Inflammatory macrophage (primary cell): ENCODE measurements around the gene POU3F2.

Source experiments
- DNase-seq, 2 donors: peaks; one replicate each; pipeline ENCODE4 v3.0.0-alpha.2; 2020 to 2022

POU3F2 gene

DNA sequence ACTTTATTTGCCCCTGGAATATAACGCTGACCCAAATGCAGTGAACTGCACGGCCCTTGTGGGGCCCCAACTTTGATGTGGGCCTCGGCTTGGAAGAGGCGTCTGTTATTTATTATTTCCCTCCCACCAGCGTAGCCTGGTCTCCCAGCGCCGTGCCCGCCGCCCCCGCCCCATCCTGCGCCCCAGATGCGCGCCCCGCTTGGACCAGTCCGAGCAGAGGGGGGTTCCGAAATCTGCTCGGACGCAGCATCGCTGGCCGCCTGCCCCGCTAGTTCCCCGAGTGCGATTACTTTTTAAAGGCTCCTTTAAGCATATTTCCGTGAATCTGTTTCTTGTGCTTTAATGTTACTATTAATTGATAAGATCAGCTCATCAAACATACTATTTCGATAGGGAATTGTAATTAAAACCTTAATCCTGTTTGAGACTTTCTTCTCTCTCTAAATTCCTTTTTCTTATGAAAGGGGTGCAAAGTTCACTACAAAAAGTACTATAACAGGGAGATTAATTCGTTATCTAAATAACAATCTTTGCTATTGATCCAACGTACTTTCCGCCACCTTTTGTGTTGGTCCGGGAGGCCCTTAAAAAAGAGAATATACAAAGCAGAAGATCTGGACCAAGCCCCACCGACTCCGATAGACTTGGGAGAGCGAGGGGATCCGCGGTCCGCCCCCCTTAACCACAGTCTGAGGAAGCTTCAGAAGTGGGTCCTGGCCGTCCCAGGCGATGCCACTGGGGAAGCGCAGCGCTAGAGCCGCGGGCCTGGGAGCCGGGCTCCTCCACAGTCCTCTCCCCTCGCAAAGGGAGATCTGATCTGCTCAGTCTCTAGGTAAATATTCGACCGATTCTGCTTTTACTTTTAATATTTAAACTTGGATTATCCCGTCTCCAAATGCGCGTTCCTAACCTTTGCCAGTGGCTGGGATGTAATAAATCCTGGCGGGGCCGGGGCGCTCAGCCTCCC is 10.2 kb downstream of the POU3F2 start:
- DNase-seq = no peak

DNA sequence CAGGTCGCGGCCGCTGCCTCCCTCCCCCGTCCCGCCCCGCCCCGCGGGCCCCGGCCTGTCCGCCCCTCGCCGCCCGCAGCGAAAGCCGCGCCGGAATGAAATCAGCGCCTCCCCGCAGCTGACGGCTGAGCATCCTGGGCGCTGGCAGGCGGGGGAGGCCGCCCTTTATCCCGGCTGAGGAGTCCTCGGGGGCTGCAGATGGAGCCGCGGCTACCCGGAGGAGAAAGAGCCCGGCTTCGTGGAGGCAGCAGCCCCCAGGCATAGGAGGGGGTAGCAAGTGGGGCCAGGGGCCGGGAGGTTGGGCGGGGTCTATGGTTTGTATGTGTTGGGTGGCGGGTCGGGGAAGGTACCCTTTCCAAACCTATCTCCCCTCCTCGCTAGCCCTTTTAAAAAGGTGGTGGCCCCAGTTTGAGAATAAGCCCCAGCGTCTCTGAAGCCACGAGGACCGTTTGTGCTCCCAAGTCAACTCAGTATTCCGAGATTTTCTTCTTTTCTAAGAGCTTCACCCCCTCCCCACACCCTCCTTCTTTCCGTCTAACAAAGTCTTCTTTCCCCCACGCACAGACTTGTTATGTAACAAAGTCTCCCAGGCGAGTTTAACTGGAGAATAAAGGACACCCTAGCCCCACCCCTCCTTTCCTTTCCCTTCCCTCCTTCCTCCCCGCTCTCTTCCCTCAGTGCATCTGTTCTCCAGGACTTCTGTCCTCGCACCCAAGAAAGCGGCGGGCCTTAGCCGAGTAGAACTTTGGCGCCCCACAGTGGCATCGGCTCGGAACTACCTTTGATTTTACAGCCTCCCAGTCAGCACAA is 11.0 kb downstream of the POU3F2 start:
- peak; percentile 60 to 71 for DNase-seq

DNA sequence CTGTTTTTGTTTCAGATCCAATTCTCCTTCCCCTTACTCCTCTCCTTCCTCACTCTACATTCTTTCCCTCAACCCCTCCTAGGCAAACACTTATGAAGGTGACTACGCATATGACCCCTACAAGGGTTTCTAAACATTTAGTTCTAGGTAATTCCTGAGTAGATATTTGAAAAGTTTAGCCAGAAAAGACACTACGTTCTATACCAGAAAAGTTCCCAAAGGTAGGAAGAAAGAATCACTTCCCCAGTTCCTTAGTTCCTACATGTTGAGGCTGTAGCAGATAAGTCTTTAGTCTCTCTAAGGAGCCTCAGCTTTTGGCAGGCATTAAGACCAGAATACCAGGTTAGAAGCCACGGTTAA is 11.6 kb downstream of the POU3F2 start:
- no peak for DNase-seq

DNA sequence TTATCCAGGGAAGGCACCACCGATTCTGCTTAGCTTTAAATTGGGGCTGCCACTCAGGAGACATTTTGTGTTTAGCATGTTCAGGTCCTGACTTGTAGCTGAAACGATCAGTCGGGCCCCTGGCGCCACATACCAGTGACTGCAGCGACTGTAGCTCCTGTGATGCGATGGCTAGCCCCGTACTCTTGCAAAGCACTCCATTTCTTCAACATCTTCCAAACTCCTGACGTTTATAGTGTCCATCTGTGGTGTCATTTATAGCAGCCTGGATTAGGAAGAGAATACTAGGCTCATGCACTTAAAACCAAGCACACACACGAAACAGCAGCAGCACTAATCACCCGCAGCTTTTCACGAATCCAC is 13.0 kb downstream of the POU3F2 start:
- no peak for DNase-seq

DNA sequence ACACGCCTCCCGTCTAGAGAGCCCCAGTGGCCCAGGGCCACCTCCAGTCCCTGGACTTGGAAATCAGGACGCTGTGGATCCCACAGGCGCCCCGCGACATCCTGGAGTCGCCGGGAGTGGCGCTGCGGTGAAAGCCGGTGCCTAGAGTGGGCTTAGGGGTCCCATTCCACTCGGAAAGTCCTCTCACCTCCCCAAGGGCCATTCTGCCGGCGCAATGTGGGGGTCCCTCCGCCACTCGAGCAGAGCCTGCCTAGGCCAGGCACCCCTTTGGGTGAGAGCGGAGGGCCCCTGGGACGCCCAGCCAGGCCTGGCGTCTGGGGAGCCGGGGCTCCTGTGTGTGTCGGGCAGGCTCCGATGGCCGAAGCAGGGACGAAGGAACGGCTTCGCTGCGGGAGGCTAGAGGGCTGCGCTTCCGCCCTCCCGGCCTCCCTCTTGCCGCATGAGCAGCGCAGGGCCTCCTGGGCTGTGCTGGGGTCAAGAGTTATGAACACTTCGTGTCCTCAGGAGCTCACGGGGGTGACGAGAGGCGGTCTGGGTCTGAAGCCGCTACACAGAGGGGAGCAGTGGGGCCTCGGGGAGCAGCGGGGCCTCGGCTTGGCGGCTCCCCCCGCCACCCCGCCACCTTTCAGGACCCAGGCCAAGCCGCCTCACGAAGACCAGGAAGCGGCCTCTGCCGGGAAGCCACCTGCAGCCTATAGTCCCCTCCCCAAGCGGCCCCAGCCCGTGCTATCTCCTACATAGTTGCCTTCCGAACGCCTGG is 13.6 kb downstream of the POU3F2 start:
- DNase-seq = no peak

DNA sequence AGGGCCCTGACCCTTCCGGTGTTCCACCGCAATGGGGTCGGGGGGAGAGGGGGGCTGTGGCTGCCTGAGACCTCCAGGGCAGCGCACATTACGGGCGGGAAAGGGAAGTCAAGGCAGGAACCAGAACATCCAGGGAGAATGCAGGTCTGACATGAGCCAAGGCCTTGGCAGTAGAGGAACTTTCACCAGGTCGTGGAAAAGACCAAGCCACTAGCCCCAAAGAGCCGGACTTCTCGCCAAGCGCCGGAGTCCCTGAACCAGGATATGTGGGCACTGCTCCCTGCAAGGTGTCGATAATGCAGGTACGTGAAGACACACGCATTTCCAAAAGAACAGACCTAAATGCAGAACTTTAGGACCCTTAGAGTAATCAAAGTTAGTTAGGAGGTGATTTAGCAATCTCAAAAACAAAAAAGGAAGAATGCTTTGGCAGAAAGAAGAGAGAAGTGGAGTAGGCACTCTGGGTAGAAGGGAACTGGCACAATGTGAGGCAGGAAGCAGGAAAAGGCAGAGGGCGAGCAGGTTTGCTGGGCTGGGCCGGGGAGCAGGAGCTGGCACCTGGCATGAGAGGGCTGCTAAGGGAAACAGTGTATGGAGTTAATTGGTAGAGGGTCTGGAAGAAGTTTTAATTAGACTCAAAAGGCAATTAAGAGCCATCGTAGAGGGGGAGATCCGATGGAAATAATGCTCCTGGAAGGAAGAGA is 14.3 kb downstream of the POU3F2 start:
- no peak for DNase-seq

DNA sequence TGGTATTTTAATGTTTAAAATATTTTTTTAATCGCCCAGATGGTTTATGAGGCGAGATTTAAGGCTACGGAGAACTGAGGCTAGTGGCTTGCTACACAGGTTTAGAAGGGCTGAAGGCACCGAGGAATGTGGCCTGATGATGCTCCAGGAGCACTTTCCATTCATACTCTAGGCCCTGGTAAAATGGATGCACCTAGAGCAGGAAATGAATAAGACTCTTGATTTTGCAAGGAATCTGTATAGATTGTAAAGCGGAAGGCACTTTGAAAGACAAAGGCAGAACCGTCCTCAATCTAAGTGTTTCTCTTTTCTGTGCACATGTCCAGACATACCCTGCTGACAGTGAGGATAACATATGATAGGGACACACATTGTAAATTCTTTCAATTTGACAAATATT is 30.1 kb downstream of the POU3F2 start:
- no peak for DNase-seq

DNA sequence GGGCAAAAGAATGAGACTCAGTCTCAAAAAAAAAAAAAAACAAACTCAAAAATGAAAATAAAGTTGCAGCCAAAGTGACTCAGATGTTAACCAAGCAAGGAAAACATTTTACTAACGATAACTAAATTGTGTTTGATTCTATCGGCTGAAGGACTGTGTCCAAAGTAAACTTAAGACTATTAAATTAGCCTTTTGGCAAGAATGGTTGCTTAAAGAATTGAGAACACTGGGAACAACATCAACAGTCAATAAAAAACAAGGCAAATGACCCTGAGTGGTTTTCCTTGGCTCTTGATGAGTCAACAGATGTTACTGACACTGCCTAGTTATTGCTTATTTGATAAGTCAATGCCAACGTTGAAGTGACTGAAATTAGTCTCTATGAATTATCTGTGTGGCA is 36.7 kb downstream of the POU3F2 start:
- DNase-seq = no peak

DNA sequence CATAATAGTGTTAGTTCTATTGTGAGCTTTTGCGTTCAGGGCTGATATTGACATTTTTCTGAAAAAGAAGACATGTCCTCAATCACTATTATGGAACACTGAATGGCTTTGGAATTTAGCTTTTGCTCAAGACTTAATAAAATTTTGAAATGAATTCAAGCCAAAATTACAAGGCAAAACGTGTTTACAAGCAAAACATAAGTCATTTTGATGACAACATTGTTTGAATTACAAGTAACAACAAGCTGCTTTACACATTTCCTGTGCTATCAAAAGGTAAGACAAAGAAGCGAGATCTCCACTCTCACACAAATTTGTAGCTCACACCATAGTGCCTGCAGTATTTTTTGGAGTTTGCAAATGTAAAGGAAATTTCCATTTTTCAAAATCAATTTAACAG is 37.4 kb downstream of the POU3F2 start:
- no peak for DNase-seq

DNA sequence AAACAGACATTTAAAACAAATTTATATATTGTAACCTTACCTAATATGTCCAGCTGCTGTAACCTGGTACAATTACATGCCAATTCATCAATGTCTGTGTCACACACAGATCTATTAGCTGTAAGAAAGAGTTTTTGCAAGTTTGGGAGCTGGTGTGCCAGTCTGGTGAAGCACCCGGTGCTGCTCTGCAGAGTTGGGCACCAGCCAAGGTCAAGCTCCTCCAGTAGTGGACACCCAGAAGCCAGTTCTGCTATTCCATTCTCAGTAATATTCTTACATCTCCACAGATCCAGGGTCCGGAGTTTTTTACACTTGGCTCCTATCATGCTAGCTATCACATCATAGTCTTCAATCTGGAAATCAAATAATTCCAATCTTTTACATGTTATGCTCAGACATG is 41.0 kb downstream of the POU3F2 start:
- no peak for DNase-seq

DNA sequence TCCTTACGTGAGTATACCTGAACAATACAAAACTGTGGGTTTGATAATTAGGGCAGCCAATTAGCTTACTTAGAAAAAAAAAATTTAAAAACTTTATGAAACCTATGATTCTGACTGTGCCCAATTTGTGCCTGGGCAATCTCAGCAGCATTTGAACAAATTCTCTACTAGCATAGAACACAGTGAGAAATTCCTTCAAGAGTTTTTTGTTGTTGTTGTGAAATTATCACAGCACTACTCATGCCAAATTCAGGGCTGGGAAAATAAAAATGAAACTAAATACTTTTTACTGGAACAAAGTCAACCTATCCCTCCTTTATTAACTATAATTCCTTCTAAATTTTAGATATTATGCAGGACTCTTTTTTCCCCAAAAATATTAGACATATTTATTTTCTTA is 42.9 kb downstream of the POU3F2 start:
- DNase-seq = no peak

DNA sequence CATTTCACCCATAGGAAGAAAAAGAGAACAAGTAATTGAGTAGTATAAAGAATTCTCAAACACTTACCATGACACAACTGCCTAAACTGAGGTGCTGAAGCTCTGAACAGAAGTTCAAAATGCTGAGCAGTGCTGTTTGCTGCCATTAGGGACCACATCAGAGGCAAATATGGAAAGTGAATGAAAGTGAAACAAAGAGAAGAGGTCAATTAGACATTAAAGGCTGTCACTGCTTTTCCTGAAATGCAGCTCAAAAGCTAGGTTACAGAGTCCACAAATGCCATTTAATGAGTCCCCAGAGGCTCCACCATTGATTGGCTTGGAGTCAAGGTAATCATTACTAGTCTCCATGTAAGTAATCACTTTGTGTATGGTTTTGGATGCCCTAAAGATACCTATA is 46.1 kb downstream of the POU3F2 start:
- DNase-seq = peak in 1 of 2 donors; percentile 17

DNA sequence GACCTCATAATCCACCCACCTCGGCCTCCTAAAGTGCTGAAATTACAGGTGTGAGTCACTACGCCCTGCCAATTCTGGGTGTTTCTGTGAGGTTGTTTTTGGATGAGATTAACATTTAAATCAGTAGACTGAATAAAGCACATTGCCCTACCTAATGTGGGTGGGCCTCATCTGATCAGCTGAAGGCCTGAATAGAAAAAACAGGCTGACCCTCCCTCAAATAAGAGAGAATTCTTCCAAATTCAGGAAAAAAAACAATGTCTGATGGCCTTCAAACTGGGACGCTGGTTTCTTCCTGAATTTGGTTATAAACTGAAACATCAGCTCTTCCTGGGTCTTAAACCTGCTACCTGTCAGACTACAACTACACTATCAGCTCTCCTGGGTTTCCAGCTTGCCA is 51.0 kb downstream of the POU3F2 start:
- DNase-seq = no peak

DNA sequence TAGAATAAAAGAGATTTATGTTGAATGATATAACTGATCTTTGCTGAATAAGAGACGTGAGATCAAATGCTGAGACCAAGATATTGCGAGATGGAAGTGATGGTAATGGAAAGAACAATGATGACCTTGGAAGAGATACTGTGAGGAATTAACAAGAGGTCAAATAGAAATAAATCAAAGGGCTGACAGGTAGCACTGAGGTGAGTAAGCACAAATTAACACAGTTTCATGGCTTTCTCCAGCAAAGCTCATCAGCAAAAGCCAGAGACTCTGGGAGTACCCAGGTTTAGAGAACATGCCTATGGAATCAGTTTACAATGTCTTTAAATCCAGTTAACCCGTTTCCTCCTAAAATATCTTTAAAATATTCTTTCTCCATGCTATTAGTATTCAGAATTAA is 53.3 kb downstream of the POU3F2 start:
- DNase-seq = no peak
